Caco-2 (cell line): ENCODE measurements around the gene PLA2G4B. TPM values are rescaled to one million over a fixed set of nuclear protein-coding genes. Genes with fewer than 3 reads are reported as not detected.

ENCODE experiments used
- BruUV-seq: library from RNA; stranded (reverse); fragments of 400-500 nt; replicated peaks from 2 replicates; lab custom pipeline; 2021; lab: Mats Ljungman, UMichigan
- CTCF ChIA-PET: fragments of 300-600 bp; sonication (Branson Sonifier 250); formaldehyde crosslinking; loops from one replicate; lab custom pipeline; 2022; ENCODE audit warnings: antibody characterized with exemption; lab: Charles Lee
- POLR2A ChIA-PET: fragments of 300-600 bp; sonication (Branson Sonifier 250); formaldehyde crosslinking; loops from one replicate; lab custom pipeline; 2022; ENCODE audit warnings: antibody characterized with exemption; lab: Charles Lee
- DNase-seq, 2 experiments: peaks; one replicate each; pipeline versions ENCODE4 v3.0.0 to v3.0.0-alpha.2; 2020 to 2022
- H3K27me3 ChIP-seq: replicated peaks from 2 replicates; pipeline ENCODE4 v1.6.0; 2011; ENCODE audit warnings: low read length; ENCODE audit not compliant: control insufficient read depth, insufficient read depth
- H3K36me3 ChIP-seq: 2 replicates; pipeline ENCODE4 v1.5.1; 2011; ENCODE audit warnings: low read length; ENCODE audit not compliant: control insufficient read depth, insufficient read depth
- H3K4me1 ChIP-seq: fragments of 250-450 bp; sonication (Bioruptor Pico); 2 replicates; pipeline ENCODE4 v1.5.1; 2020; ENCODE audit warnings: mild to moderate bottlenecking
- H3K4me3 ChIP-seq: 2 replicates; pipeline ENCODE4 v1.5.1; 2011; ENCODE audit warnings: low read depth, mild to moderate bottlenecking, control low read depth, low read length
- H3K9me3 ChIP-seq: fragments of 250-450 bp; sonication (Bioruptor Pico); 2 replicates; pipeline ENCODE4 v1.5.1; 2020; ENCODE audit warnings: mild to moderate bottlenecking, moderate library complexity
- H3K27ac Mint-ChIP-seq: one replicate; pipeline ENCODE4 v1.8.0; 2022; ENCODE audit warnings: mixed read lengths; ENCODE audit not compliant: unreplicated experiment
- H3K27me3 Mint-ChIP-seq: one replicate; pipeline ENCODE4 v1.8.0; 2022; ENCODE audit warnings: mixed read lengths; ENCODE audit not compliant: insufficient read depth, unreplicated experiment
- H3K36me3 Mint-ChIP-seq: one replicate; pipeline ENCODE4 v1.8.0; 2022; ENCODE audit warnings: mild to moderate bottlenecking, mixed read lengths; ENCODE audit not compliant: insufficient read depth, unreplicated experiment
- H3K4me1 Mint-ChIP-seq: one replicate; pipeline ENCODE4 v1.8.0; 2022; ENCODE audit warnings: low read depth, mixed read lengths; ENCODE audit not compliant: unreplicated experiment
- H3K4me3 Mint-ChIP-seq: one replicate; pipeline ENCODE4 v1.8.0; 2022; ENCODE audit warnings: mild to moderate bottlenecking, moderate library complexity, mixed read lengths; ENCODE audit not compliant: unreplicated experiment
- H3K9me3 Mint-ChIP-seq: one replicate; pipeline ENCODE4 v1.8.0; 2022; ENCODE audit warnings: mixed read lengths; ENCODE audit not compliant: unreplicated experiment
- intact Hi-C: fragments of 100-400 bp; cut with micrococcal nuclease; formaldehyde crosslinking; loops from one replicate; pipeline ENCODE4 v1.10.0; 2022; ENCODE audit not compliant: unreplicated experiment
- total RNA-seq: library from RNA; stranded (reverse); gene quantifications from 2 replicates; pipeline ENCODE4 v1.2.3, GENCODE V29; 2022
- TF ChIP-seq, protein P1 (sequence below), 2 experiments: fragments of 200-600 bp in 1 of 2; IDR thresholded peaks; 1 replicate in 1 of 2; 2 replicates in 1 of 2; pipeline versions ENCODE4 v1.5.1 to v1.8.0; 2011 to 2022; ENCODE audit warnings: antibody characterized with exemption in 1 of 2, control low read depth in 1 of 2, inconsistent platforms in 1 of 2, low read depth in 1 of 2, low read length in 1 of 2, mild to moderate bottlenecking in 1 of 2, moderate library complexity in 1 of 2; ENCODE audit not compliant: insufficient read depth in 1 of 2, severe bottlenecking in 1 of 2, unreplicated experiment in 1 of 2

Gene PLA2G4B
- total RNA-seq, 1 experiment from 2014 or later, result 6.0 TPM

- DNase-seq, result no peak
- CTCF ChIA-PET, result no interaction called here
- no peaks in the 10 kb centered on the region for H3K4me1 Mint-ChIP-seq
- no TSS peak for BruUV-seq
- H3K36me3 ChIP-seq, result no peaks in the 10 kb centered on the region
- intact Hi-C loops, result no loop called here
- H3K9me3 Mint-ChIP-seq, result no peaks in the 10 kb centered on the region
- H3K4me1 ChIP-seq, result no peaks in the 10 kb centered on the region
- POLR2A ChIA-PET, result no interaction called here
- no peaks in the 10 kb centered on the region for H3K27me3 ChIP-seq
- H3K4me3 ChIP-seq, result no peak overlapping the region
- TF ChIP-seq, protein P1, sequence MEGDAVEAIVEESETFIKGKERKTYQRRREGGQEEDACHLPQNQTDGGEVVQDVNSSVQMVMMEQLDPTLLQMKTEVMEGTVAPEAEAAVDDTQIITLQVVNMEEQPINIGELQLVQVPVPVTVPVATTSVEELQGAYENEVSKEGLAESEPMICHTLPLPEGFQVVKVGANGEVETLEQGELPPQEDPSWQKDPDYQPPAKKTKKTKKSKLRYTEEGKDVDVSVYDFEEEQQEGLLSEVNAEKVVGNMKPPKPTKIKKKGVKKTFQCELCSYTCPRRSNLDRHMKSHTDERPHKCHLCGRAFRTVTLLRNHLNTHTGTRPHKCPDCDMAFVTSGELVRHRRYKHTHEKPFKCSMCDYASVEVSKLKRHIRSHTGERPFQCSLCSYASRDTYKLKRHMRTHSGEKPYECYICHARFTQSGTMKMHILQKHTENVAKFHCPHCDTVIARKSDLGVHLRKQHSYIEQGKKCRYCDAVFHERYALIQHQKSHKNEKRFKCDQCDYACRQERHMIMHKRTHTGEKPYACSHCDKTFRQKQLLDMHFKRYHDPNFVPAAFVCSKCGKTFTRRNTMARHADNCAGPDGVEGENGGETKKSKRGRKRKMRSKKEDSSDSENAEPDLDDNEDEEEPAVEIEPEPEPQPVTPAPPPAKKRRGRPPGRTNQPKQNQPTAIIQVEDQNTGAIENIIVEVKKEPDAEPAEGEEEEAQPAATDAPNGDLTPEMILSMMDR (IDR thresholded peaks at IDR 0.05; ENCODE audit: insufficient read depth in 1 of 2, low read depth in 1 of 2, low read length in 1 of 2, severe bottlenecking in 1 of 2, unreplicated experiment in 1 of 2), result no peak
- no peaks in the 10 kb centered on the region for H3K36me3 Mint-ChIP-seq
- no peak overlapping the region for H3K4me3 Mint-ChIP-seq
- H3K27me3 Mint-ChIP-seq, result no peaks in the 10 kb centered on the region
- no peaks in the 10 kb centered on the region for H3K9me3 ChIP-seq
- no peak overlapping the region for H3K27ac Mint-ChIP-seq
Measured at GRCh38 chr15:41836713-41837454, 1.8 kb upstream of the PLA2G4B start.

DNA sequence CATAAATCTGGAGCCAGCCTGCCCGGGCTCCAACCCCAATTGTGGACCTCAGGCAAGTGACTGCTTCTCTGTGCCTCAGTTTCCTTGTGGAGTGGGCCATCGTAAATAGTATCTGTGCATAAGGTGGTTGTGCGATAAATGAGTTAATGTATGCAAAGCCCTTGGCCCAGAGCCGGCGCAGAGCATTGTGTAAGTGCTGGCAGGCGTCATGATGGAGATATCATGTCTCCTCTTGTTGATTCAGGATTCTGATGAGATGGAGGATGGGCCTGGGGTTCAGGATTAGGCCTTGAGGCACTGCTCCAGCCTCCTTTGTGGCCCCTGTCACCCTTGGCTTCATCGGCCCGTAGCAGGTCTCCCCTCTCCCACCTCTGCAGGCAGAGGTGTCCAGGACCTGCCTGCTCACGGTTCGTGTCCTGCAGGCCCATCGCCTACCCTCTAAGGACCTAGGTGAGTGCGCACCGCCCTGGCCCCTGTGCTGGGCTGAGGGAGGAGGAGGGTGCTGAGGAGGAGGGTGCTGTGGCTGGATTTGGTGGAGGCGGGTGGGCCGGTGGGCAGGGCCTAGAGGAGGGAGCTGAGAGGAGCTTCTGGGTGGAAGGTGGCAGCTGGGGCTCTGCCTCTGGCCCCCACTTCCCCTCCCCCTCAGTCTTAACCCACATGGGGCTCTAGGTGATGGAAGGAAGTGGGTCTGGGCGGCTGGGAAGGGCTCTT, 1.3 kb downstream of the PLA2G4B start:
- Mint-ChIP-seq H3K9me3 (no peaks in the 10 kb centered on the region), H3K27me3 (no peaks in the 10 kb centered on the region), H3K4me1 (no peaks in the 10 kb centered on the region), H3K36me3 (no peaks in the 10 kb centered on the region), H3K4me3 (no peak overlapping the region), H3K27ac (no peak overlapping the region)
- CTCF ChIA-PET, result interaction anchor here (0.6 kb wide), 1 partner anchor 42 kb away, joined by 7 read pairs; no protein-coding TSS in a partner anchor
- no peak for DNase-seq
- no TSS peak for BruUV-seq
- Histone ChIP-seq H3K4me1 (no peaks in the 10 kb centered on the region), H3K27me3 (no peaks in the 10 kb centered on the region), H3K36me3 (no peaks in the 10 kb centered on the region; the same call in 1 of the 2 replicates), H3K4me3 (no peak overlapping the region), H3K9me3 (no peaks in the 10 kb centered on the region)
- TF ChIP-seq, protein P1 (IDR thresholded peaks at IDR 0.05; ENCODE audit: insufficient read depth in 1 of 2, low read depth in 1 of 2, low read length in 1 of 2, severe bottlenecking in 1 of 2, unreplicated experiment in 1 of 2), result no peak
- intact Hi-C loops, result no loop called here
- POLR2A ChIA-PET, result no interaction called here

GRCh38 chr15:41840673-41841072, 2.0 kb downstream of the PLA2G4B start:
- H3K36me3 Mint-ChIP-seq, result no peaks in the 10 kb centered on the region
- no peak overlapping the region for H3K4me3 Mint-ChIP-seq
- ChIA-PET POLR2A (no interaction called here), CTCF (no interaction called here)
- no peaks in the 10 kb centered on the region for H3K9me3 Mint-ChIP-seq
- no peaks in the 10 kb centered on the region for H3K4me1 ChIP-seq
- H3K4me1 Mint-ChIP-seq, result no peaks in the 10 kb centered on the region
- no peak overlapping the region for H3K4me3 ChIP-seq
- H3K27me3 ChIP-seq, result no peaks in the 10 kb centered on the region
- DNase-seq, result no peak
- TF ChIP-seq, protein P1 (IDR thresholded peaks at IDR 0.05; ENCODE audit: insufficient read depth in 1 of 2, low read depth in 1 of 2, low read length in 1 of 2, severe bottlenecking in 1 of 2, unreplicated experiment in 1 of 2), result no peak
- no peaks in the 10 kb centered on the region for H3K9me3 ChIP-seq
- H3K27me3 Mint-ChIP-seq, result no peaks in the 10 kb centered on the region
- H3K36me3 ChIP-seq, result no peaks in the 10 kb centered on the region; the same call in 1 of the 2 replicates
- BruUV-seq, result no TSS peak
- no peak overlapping the region for H3K27ac Mint-ChIP-seq
- intact Hi-C loops, result no loop called here
